Motor neuron (in vitro differentiated cells): Measurements from ENCODE around the gene DEFB113. TPM values are rescaled to one million over a fixed set of nuclear protein-coding genes. Genes with fewer than 3 reads are reported as not detected.

ENCODE experiments used
- ATAC-seq, 8 experiments: fragments of 200-7000 bp; cut with Tn5 transposase; replicated peaks in 6 of 8; 2 replicates each; pipeline ENCODE4 v1.8.0; 2021; ENCODE audit warnings: mild to moderate bottlenecking in 8 of 8, moderate library complexity in 8 of 8
- H3K27ac ChIP-seq, 2 donors: fragments of 250-450 bp; sonication (Bioruptor Pico); 2 replicates each; pipeline ENCODE4 v1.9.0; 2021; ENCODE audit warnings: antibody characterized with exemption in 2 of 2, mild to moderate bottlenecking in 2 of 2, moderate library complexity in 1 of 2
- H3K4me1 ChIP-seq, 2 donors: fragments of 250-450 bp; sonication (Bioruptor Pico); replicated peaks in 1 of 2; 2 replicates each; pipeline ENCODE4 v1.6.1; 2021; ENCODE audit warnings: antibody characterized with exemption in 2 of 2, mild to moderate bottlenecking in 2 of 2, moderate library complexity in 1 of 2
- H3K4me3 ChIP-seq, 5 donors: fragments of 250-450 bp; sonication (Bioruptor Pico); 2 replicates each; pipeline ENCODE4 v1.9.0; 2021; ENCODE audit warnings: antibody characterized with exemption in 5 of 5, mild to moderate bottlenecking in 5 of 5, moderate library complexity in 4 of 5
- WGBS, 10 experiments: fragments of 450-650 bp; shearing (Covaris generic); methylation state at CpG; one replicate each; pipeline ENCODE4 v1.0.0; 2022; 5-methylcytosine and 5-hydroxymethylcytosine counted together
- in situ Hi-C, 9 experiments: fragments of 400-800 bp; cut with MboI; loops; one replicate each; pipeline ENCODE4 v1.15.0; 2021; ENCODE audit warnings: low sequenced_read_pairs in 9 of 9, low pct_unique_long_range_greater_than_20kb in 2 of 9; ENCODE audit not compliant: unreplicated experiment in 9 of 9
- total RNA-seq, 8 experiments: library from RNA; unstranded; fragments of 300-600 nt; gene quantifications; 2 replicates each; pipeline versions ENCODE4 v1.2.3 to v1.2.4, GENCODE V29; 2022

The DEFB113 gene
- total RNA-seq, 8 experiments from 2014 or later = not detected

GRCh38 chr6:49923826-49924225, 45.6 kb downstream of the DEFB113 start:
- 0 to 83% (median 66%) methylated on average over 2 to 3 of the region's 3 CpGs; no CpG with 5 or more reads in 1 of the 10 experiments for WGBS, 10 experiments
- peak in 2 of 8 experiments; percentile 32 to 39 for ATAC-seq
- peaks cover under 1 to 5% of the 10 kb centered on the region in 2 donors for H3K4me1 ChIP-seq
- H3K27ac ChIP-seq = no peak overlapping the region
- no peak overlapping the region for H3K4me3 ChIP-seq
- in situ Hi-C loops = no loop called here

- 22 to 94% (median 83%) methylated on average over 3 to 5 of the region's 5 CpGs for WGBS, 10 experiments
- no peak overlapping the region for H3K27ac ChIP-seq
- no peak for ATAC-seq
- in situ Hi-C loops = no loop called here
- H3K4me3 ChIP-seq = no peak overlapping the region
- H3K4me1 ChIP-seq = peaks cover 3 to 21% of the 10 kb centered on the region in 2 donors
These were observed 49.3 kb downstream of the DEFB113 start for GRCh38 chr6:49919935-49920644.

- H3K27ac ChIP-seq = no peak overlapping the region
- no peak for ATAC-seq
- H3K4me3 ChIP-seq = no peak overlapping the region
- H3K4me1 ChIP-seq = peaks cover 5 to 29% of the 10 kb centered on the region in 2 donors
- in situ Hi-C loops = no loop called here
- 0 to 92% (median 78%) methylated on average over 2 to 4 of the region's 4 CpGs; no CpG with 5 or more reads in 2 of the 10 experiments for WGBS, 10 experiments
These were observed 50.2 kb downstream of the DEFB113 start for GRCh38 chr6:49919261-49919660.

- in situ Hi-C loops = no loop called here
- ATAC-seq = no peak
- no peak overlapping the region for H3K4me3 ChIP-seq
- WGBS, 10 experiments = 10 to 86% (median 47%) methylated on average over 1 to 2 of the region's 2 CpGs; no CpG with 5 or more reads in 6 of the 10 experiments
- no peak overlapping the region for H3K27ac ChIP-seq
- H3K4me1 ChIP-seq = peaks cover 7 to 34% of the 10 kb centered on the region in 2 donors
These were observed 50.6 kb downstream of the DEFB113 start for GRCh38 chr6:49918787-49919186.

Other genes with a start within 250 kb of the DEFB113 start
- under 1 TPM in 1 of 8 experiments, not detected in 7; 0.28 TPM for gene CRISP3, start 225.2 kb downstream of the DEFB113 start, total RNA-seq
- under 1 TPM in 1 of 8 experiments, not detected in 7; 0.33 TPM for gene PGK2, start 182.3 kb downstream of the DEFB113 start, total RNA-seq
- under 1 TPM in 3 of 8 experiments, not detected in 5; 0.15 to 0.43 (median 0.24) TPM for gene CRISP1, start 103.1 kb downstream of the DEFB113 start, total RNA-seq
- gene DEFB114, start 5.5 kb downstream of the DEFB113 start, total RNA-seq = not detected
- not detected for gene DEFB110, start 52.4 kb upstream of the DEFB113 start, total RNA-seq
- not detected for gene DEFB112, start 80.3 kb upstream of the DEFB113 start, total RNA-seq